ENCODE data around the gene MRS2. TPM values are rescaled to one million over a fixed set of nuclear protein-coding genes. Genes with fewer than 3 reads are reported as not detected.

Gene MRS2
- total RNA-seq, 2 donors from 2014 or later = 32.8 to 43.4 TPM

GRCh38 chr6:24451581-24452388, 49.0 kb downstream of the MRS2 start:
- intact Hi-C loops (cut with DNase I) = no loop called here
- DNase-seq (no peak), ATAC-seq (peak in 1 of 2 donors; percentile 67)

- no peak for DNase-seq
- ATAC-seq = no peak
- intact Hi-C loops (cut with DNase I) = no loop called here
These were observed 51.2 kb downstream of the MRS2 start for GRCh38 chr6:24453921-24454320.

GRCh38 chr6:24454452-24454851, 51.7 kb downstream of the MRS2 start:
- DNase-seq = no peak
- intact Hi-C loops (cut with DNase I) = no loop called here
- no peak for ATAC-seq

DNA sequence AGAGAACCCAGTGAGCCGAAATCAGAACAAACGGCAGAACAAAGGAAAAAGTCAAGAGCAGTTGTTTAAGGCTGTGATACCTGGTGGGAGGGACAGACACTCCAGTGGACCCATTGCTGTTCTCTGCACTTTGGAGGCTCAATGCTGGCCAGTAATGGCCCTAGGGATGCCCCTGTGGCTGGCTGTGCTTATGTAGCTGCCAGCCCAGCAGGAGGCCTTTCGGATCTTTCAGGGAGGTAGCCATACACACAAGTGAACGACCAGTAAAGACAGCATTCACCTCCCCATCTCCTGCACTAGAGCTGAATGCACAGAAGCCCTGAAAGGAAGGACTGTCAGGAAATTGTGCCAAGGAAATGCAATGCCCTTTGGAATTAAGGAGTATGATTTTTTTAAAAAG, 52.3 kb downstream of the MRS2 start:
- intact Hi-C loops (cut with DNase I) = no loop called here
- DNase-seq (no peak), ATAC-seq (no peak)

DNA sequence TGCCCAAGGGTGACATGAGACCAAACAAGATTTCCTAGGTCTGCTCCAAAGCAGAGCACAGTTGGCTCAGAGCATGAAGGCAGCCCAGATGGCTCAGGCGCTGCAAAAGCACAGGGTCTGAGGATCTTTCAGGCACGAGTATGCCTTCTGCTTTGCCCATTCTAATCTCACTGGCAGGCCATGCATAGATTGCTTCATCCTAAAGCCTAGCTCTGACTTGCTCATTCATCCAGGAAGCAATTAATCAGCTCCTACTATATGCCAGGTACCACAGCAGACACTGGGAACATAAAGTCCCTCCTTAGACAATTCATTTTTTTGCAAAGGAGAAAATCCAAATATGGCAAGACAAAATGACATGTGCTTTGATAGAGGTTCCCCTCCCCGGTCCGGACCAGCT, 55.4 kb downstream of the MRS2 start:
- intact Hi-C loops (cut with DNase I) = no loop called here
- ATAC-seq = peak in 1 of 2 donors; percentile 73
- no peak for DNase-seq

GRCh38 chr6:24458941-24459340, 56.2 kb downstream of the MRS2 start:
- ATAC-seq (no peak), DNase-seq (no peak)
- intact Hi-C loops (cut with DNase I) = no loop called here

- DNase-seq = no peak
- intact Hi-C loops (cut with DNase I) = no loop called here
- no peak for ATAC-seq
These were observed 58.2 kb downstream of the MRS2 start for GRCh38 chr6:24460966-24461365.

DNA sequence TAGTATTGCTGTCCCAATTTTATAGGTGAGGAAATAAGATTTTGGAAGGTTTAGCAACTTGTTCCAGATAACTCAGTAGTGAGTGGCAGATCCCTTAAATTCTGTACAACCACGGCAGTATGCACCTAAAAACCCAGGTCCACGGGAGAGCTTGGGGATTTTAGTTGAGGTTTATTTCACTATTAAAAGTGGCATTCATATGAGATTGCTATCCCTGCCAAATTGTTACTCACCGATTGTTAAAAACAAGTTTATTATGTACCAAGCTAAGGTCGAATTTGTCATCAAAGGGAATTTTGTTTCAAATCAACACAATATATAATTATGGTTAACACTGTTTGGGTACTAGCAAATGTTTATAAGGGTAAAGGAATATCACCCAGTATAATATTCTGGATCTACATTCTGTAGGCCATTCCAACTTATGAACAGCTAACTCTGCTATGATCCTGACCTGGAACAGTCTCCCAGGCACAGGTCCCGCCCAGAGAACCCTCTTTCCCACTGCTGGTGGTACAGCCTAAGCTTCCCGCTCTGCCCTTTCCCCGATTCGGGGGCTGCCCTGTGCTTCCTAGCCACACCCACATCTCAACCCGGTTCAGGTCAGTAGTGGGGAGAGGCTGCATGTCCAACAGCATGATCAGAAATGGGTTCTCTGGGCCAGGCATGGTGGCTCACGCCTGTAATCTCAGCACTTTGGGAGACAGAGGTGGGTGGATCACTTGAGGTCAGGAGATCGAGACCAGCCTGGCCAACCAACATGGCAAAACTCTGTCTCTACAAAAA, 61.7 kb downstream of the MRS2 start:
- intact Hi-C loops (cut with DNase I) = no loop called here
- ATAC-seq (no peak), DNase-seq (no peak)

GRCh38 chr6:24469811-24470210, 67.1 kb downstream of the MRS2 start:
- intact Hi-C loops (cut with DNase I) = no loop called here
- DNase-seq (no peak), ATAC-seq (no peak)

GRCh38 chr6:24472181-24472580, 69.4 kb downstream of the MRS2 start:
- intact Hi-C loops (cut with DNase I) = no loop called here
- no peak for ATAC-seq
- no peak for DNase-seq

Other genes starting within 250 kb of the MRS2 start
- gene DCDC2, start 44.9 kb upstream of the MRS2 start, total RNA-seq = under 1 TPM in 1 of 2 donors, not detected in 1; 0.05 TPM
- 1 to 10 TPM; 1.2 to 1.9 TPM for gene GPLD1, start 86.6 kb downstream of the MRS2 start, total RNA-seq
- 10 to 100 TPM; 16.2 to 18.1 TPM for gene ALDH5A1, start 92.0 kb downstream of the MRS2 start, total RNA-seq
- under 1 TPM; 0.05 to 0.06 TPM for gene KIAA0319, start 243.3 kb downstream of the MRS2 start, total RNA-seq

Data from left cardiac atrium (tissue), 4 donors.